ENCODE measurements around the gene ACADVL. TPM values are rescaled to one million over a fixed set of nuclear protein-coding genes. Genes with fewer than 3 reads are reported as not detected.

The ACADVL gene
- total RNA-seq, 1 donor from 2014 or later, result 219 TPM

DNA sequence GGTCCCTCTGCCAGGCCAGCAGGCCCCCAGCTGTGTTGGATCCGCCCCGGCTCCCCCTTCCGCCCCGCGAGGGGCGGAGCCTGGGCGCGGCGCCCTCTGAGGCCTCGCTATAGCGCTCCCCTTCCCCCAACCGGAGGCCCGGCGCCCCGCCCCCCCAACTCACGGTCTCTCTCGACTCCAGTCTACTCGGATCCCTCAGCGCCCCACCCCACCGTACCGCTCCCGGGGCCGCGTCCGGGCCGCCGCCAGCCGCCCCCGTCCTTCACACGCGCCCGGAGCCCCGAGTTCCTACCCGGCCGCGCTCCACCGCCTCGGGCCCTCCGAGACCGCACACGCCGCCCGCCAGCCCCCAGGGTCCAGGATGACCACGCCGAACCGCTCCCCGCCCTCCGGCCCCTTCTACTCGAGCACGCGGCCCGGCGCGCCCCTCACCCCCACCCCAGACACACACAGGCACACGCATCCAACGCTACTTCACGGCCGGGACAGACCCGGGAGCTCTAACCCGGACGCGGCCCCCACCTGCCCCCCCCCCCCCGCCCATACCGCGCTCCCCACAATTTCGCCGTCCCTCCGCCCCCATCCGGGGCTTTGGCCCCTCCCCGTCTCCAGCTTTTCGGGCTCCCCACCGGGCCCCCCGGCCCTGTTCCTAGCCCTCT is 18.2 kb downstream of the ACADVL start:
- no peaks in the 10 kb centered on the region for H3K27me3 ChIP-seq (ENCODE audit: control insufficient read depth, insufficient read depth, low read length)
- DNase-seq (ENCODE audit: low read depth), result no peak

GRCh38 chr17:7238420-7239090 is 18.8 kb downstream of the ACADVL start:
- Histone ChIP-seq H3K36me3 (ENCODE audit: control insufficient read depth, insufficient read depth, low read length) (peaks cover 5% of the 10 kb centered on the region), H3K27me3 (ENCODE audit: control insufficient read depth, insufficient read depth, low read length) (no peaks in the 10 kb centered on the region), H3K4me3 (ENCODE audit: low read depth, low read length) (peak overlapping the region; percentile 97)
- TF ChIP-seq, protein P1, sequence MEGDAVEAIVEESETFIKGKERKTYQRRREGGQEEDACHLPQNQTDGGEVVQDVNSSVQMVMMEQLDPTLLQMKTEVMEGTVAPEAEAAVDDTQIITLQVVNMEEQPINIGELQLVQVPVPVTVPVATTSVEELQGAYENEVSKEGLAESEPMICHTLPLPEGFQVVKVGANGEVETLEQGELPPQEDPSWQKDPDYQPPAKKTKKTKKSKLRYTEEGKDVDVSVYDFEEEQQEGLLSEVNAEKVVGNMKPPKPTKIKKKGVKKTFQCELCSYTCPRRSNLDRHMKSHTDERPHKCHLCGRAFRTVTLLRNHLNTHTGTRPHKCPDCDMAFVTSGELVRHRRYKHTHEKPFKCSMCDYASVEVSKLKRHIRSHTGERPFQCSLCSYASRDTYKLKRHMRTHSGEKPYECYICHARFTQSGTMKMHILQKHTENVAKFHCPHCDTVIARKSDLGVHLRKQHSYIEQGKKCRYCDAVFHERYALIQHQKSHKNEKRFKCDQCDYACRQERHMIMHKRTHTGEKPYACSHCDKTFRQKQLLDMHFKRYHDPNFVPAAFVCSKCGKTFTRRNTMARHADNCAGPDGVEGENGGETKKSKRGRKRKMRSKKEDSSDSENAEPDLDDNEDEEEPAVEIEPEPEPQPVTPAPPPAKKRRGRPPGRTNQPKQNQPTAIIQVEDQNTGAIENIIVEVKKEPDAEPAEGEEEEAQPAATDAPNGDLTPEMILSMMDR (IDR thresholded peaks at IDR 0.05; ENCODE audit: insufficient read depth, low read length, poor library complexity, severe bottlenecking), result no peak
- no peak for DNase-seq (ENCODE audit: low read depth)

More for the DNA sequence above, 18.2 kb downstream of the ACADVL start:
- Histone ChIP-seq H3K4me3 (ENCODE audit: low read depth, low read length) (peak overlapping the region; percentile 97), H3K36me3 (ENCODE audit: control insufficient read depth, insufficient read depth, low read length) (peaks cover 5% of the 10 kb centered on the region)
- TF ChIP-seq, protein P1 (IDR thresholded peaks at IDR 0.05; ENCODE audit: insufficient read depth, low read length, poor library complexity, severe bottlenecking), result no peak

DNA sequence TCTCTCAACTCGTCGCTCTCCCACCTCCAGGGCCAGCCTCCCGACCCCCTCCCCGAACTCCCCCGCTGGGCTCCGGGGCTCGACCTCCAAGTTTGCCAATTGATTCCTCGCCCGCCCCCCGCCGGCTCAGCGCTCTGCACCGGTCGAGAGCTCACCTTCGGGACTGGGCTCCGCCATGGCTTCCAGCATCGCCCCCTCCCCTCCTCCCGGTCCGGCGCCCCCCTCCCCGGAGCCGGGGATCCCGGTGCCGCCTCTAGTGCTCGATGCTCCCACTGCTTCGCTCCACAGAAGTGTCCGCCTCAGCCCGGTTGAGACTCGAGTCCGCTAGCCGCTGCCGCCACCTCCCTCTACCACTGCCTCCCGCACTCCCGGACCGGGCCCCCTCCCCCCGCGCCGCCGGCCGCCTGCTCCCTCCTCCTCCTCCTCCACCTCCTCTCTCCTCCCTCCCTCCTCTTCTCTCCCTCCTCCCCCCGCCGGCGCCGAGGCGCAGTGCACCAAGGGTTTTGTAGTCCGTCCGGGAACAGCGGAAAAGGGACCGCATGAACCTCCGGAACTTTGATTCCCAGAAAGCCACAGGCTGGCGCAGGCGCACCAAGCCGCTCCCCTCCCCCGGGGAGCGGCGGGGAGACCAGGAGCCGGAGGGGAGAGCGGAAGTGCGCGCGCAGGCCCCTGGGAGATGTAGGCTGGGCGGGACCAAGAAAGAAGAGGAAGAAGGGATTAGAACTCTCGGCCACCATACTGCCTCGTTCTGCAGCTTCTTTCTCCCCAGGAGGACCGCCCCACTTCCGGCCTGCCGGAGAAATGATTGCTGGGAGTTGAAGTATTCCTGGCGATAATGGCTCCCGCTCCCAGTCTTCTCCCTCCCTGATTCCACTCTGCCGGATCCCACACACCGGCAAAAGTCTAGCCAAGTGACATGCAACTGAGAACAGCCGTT is 19.6 kb downstream of the ACADVL start, which contains the start of gene PHF23:
PHF23 (minus strand) TSS at position 367 of the 937 bp plus-strand sequence; CDS start at position 189, 178 bp downstream.
- peak within 1 kb of the TSS; percentile 97 for H3K4me3 ChIP-seq (ENCODE audit: low read depth, low read length)
- TF ChIP-seq, protein P1 (IDR thresholded peaks at IDR 0.05; ENCODE audit: insufficient read depth, low read length, poor library complexity, severe bottlenecking), result no peak

GRCh38 chr17:7240375-7240774 is 20.6 kb downstream of the ACADVL start:
- TF ChIP-seq, protein P1 (IDR thresholded peaks at IDR 0.05; ENCODE audit: insufficient read depth, low read length, poor library complexity, severe bottlenecking), result no peak
- Histone ChIP-seq H3K27me3 (ENCODE audit: control insufficient read depth, insufficient read depth, low read length) (no peaks in the 10 kb centered on the region), H3K4me3 (ENCODE audit: low read depth, low read length) (no peak overlapping the region), H3K36me3 (ENCODE audit: control insufficient read depth, insufficient read depth, low read length) (peaks cover 4% of the 10 kb centered on the region)
- DNase-seq (ENCODE audit: low read depth), result no peak

More for the DNA sequence above, 19.6 kb downstream of the ACADVL start, which contains the start of gene PHF23:
- H3K27me3 ChIP-seq (ENCODE audit: control insufficient read depth, insufficient read depth, low read length), result no peaks in the 10 kb centered on the region
- peak; percentile 93 for DNase-seq (ENCODE audit: low read depth)
- H3K36me3 ChIP-seq (ENCODE audit: control insufficient read depth, insufficient read depth, low read length), result peaks cover 5% of the 10 kb centered on the region

GRCh38 chr17:7241090-7241733 is 21.5 kb downstream of the ACADVL start:
- H3K4me3 ChIP-seq (ENCODE audit: low read depth, low read length), result peak overlapping the region; percentile 89
- TF ChIP-seq, protein P1 (IDR thresholded peaks at IDR 0.05; ENCODE audit: insufficient read depth, low read length, poor library complexity, severe bottlenecking), result no peak
- DNase-seq (ENCODE audit: low read depth), result no peak
- no peaks in the 10 kb centered on the region for H3K36me3 ChIP-seq (ENCODE audit: control insufficient read depth, insufficient read depth, low read length)
- no peaks in the 10 kb centered on the region for H3K27me3 ChIP-seq (ENCODE audit: control insufficient read depth, insufficient read depth, low read length)
